HEK293 (cell line): Measurements from ENCODE around the gene EPN2.

Source experiments
- CTCF ChIA-PET: fragments of 350-600 bp; formaldehyde crosslinking; extraction: SDS; loops from one replicate; lab custom pipeline; 2021; ENCODE audit warnings: antibody characterized with exemption; lab: Yijun Ruan, JAX
- POLR2A ChIA-PET: fragments of 300-600 bp; formaldehyde crosslinking; extraction: SDS; loops from one replicate; lab custom pipeline; 2020; ENCODE audit warnings: antibody characterized with exemption, inconsistent platforms; lab: Yijun Ruan, JAX
- H3K27ac ChIP-seq: fragments of 200-500 bp; sonication (Bioruptor generic); 2 replicates; pipeline ENCODE4 v1.5.1; 2014; ENCODE audit warnings: low read depth, low read length, control low read depth, inconsistent platforms; ENCODE audit errors: extremely low read depth
- H3K36me3 ChIP-seq, 2 experiments: fragments of 200-500 bp in 1 of 2; sonication (Bioruptor generic) in 1 of 2; 1 replicate in 1 of 2; 2 replicates in 1 of 2; pipeline ENCODE4 v1.5.1; 2014 to 2017; ENCODE audit warnings: inconsistent platforms in 2 of 2, low read length in 2 of 2; ENCODE audit not compliant: control insufficient read depth in 2 of 2, insufficient read depth in 1 of 2
- H3K4me1 ChIP-seq: fragments of 200-500 bp; sonication (Bioruptor generic); 2 replicates; pipeline ENCODE4 v1.5.1; 2014; ENCODE audit warnings: mild to moderate bottlenecking, low read length, inconsistent platforms; ENCODE audit not compliant: control insufficient read depth, insufficient read depth
- H3K4me3 ChIP-seq: 2 replicates; pipeline ENCODE4 v1.5.1; 2011; ENCODE audit warnings: low read depth, mild to moderate bottlenecking, control low read depth, low read length, moderate library complexity
- H3K9me3 ChIP-seq: fragments of 200-500 bp; sonication (Bioruptor generic); 2 replicates; pipeline ENCODE4 v1.5.1; 2014; ENCODE audit warnings: low read depth, low read length, inconsistent platforms; ENCODE audit not compliant: control insufficient read depth, insufficient read depth
- AEBP2 ChIP-seq: fragments of 450-650 bp; formaldehyde crosslinking; IDR thresholded peaks from 2 replicates; pipeline ENCODE4 v1.5.1; 2016; ENCODE audit warnings: missing biosample characterization, missing genetic modification characterization, borderline replicate concordance
- HOXC10 ChIP-seq: sonication (generic); formaldehyde crosslinking; IDR thresholded peaks from 2 replicates; pipeline ENCODE4 v1.8.1; 2023; ENCODE audit warnings: mild to moderate bottlenecking, missing genetic modification reagents
- KLF7 ChIP-seq: fragments of 450-650 bp; formaldehyde crosslinking; IDR thresholded peaks from 2 replicates; pipeline ENCODE4 v1.5.1; 2016; ENCODE audit warnings: missing biosample characterization, missing genetic modification characterization, borderline replicate concordance
- MEIS1 ChIP-seq: sonication (generic); formaldehyde crosslinking; IDR thresholded peaks from 2 replicates; pipeline ENCODE4 v1.8.1; 2022; ENCODE audit warnings: missing genetic modification reagents, mild to moderate bottlenecking, borderline replicate concordance
- SCRT2 ChIP-seq: fragments of 450-650 bp; formaldehyde crosslinking; IDR thresholded peaks from 2 replicates; pipeline ENCODE4 v1.5.1; 2016; ENCODE audit warnings: missing biosample characterization, missing genetic modification characterization
- SP3 ChIP-seq: fragments of 450-650 bp; formaldehyde crosslinking; IDR thresholded peaks from 2 replicates; pipeline ENCODE4 v1.5.1; 2016; ENCODE audit warnings: missing biosample characterization, missing genetic modification characterization
- ZBTB17 ChIP-seq: fragments of 450-650 bp; formaldehyde crosslinking; IDR thresholded peaks from 2 replicates; pipeline ENCODE4 v1.5.1; 2016; ENCODE audit warnings: missing biosample characterization, missing genetic modification characterization
- ZBTB44 ChIP-seq: fragments of 450-650 bp; IDR thresholded peaks from 2 replicates; pipeline ENCODE4 v1.5.1; 2018; ENCODE audit warnings: missing biosample characterization, mild to moderate bottlenecking, missing genetic modification characterization
- ZBTB6 ChIP-seq: fragments of 450-650 bp; formaldehyde crosslinking; IDR thresholded peaks from 2 replicates; pipeline ENCODE4 v1.5.1; 2017; ENCODE audit warnings: missing biosample characterization, missing genetic modification characterization
- ZNF155 ChIP-seq: fragments of 450-650 bp; formaldehyde crosslinking; IDR thresholded peaks from 2 replicates; pipeline ENCODE4 v1.5.1; 2016; ENCODE audit warnings: missing biosample characterization, missing genetic modification characterization
- ZNF184 ChIP-seq: fragments of 450-650 bp; IDR thresholded peaks from 2 replicates; pipeline ENCODE4 v1.5.1; 2018; ENCODE audit warnings: missing biosample characterization, mild to moderate bottlenecking, missing genetic modification characterization
- ZNF214 ChIP-seq: fragments of 450-650 bp; formaldehyde crosslinking; IDR thresholded peaks from 2 replicates; pipeline ENCODE4 v1.5.1; 2017; ENCODE audit warnings: missing biosample characterization, mild to moderate bottlenecking, missing genetic modification characterization, borderline replicate concordance
- ZNF362 ChIP-seq: fragments of 450-650 bp; formaldehyde crosslinking; IDR thresholded peaks from 2 replicates; pipeline ENCODE4 v1.5.1; 2016; ENCODE audit warnings: missing biosample characterization, missing genetic modification characterization
- ZNF391 ChIP-seq: fragments of 450-650 bp; formaldehyde crosslinking; IDR thresholded peaks from 2 replicates; pipeline ENCODE4 v1.5.1; 2016; ENCODE audit warnings: low read depth, missing biosample characterization, missing genetic modification characterization, borderline replicate concordance
- ZNF610 ChIP-seq: fragments of 450-650 bp; formaldehyde crosslinking; IDR thresholded peaks from 2 replicates; pipeline ENCODE4 v1.5.1; 2016; ENCODE audit warnings: missing biosample characterization, missing genetic modification characterization, borderline replicate concordance
- ZNF701 ChIP-seq: fragments of 450-650 bp; formaldehyde crosslinking; IDR thresholded peaks from 2 replicates; pipeline ENCODE4 v1.5.1; 2016; ENCODE audit warnings: missing biosample characterization, missing genetic modification characterization
- ZNF792 ChIP-seq: fragments of 450-650 bp; formaldehyde crosslinking; IDR thresholded peaks from 2 replicates; pipeline ENCODE4 v1.5.1; 2016; ENCODE audit warnings: missing biosample characterization, missing genetic modification characterization
- ZSCAN16 ChIP-seq: fragments of 450-650 bp; formaldehyde crosslinking; IDR thresholded peaks from 2 replicates; pipeline ENCODE4 v1.5.1; 2016; ENCODE audit warnings: missing biosample characterization, missing genetic modification characterization

Gene EPN2

GRCh38 chr17:19305761-19306159 lies 68.6 kb downstream of the EPN2 start (continued):
- no peak for TF ChIP-seq ZBTB44 (tag by site-specific recombination)

GRCh38 chr17:19306160-19307111 lies 69.3 kb downstream of the EPN2 start:
- Histone ChIP-seq H3K9me3 (no peaks in the 10 kb centered on the region), H3K27ac (no peak overlapping the region), H3K4me1 (no peaks in the 10 kb centered on the region), H3K36me3 (peaks cover 5 to 22% of the 10 kb centered on the region in 2 experiments; a peak in 2 of 3 replicates), H3K4me3 (no peak overlapping the region)
- CTCF ChIA-PET, result interaction anchor here (0.7 to 2.1 kb wide), 6 partner anchors 10 to 142 kb away, joined by 3 to 7 read pairs (median 3); no protein-coding TSS in a partner anchor
- POLR2A ChIA-PET, result interaction anchor here (0.6 to 1.1 kb wide), 2 partner anchors 37 to 704 kb away, joined by 3 to 5 read pairs; no protein-coding TSS in a partner anchor
- TF ChIP-seq ZNF701 (tag by site-specific recombination) (no peak), ZNF184 (tag by site-specific recombination) (no peak), ZBTB6 (tag by site-specific recombination) (no peak), ZNF610 (no peak), HOXC10 (no peak), ZNF391 (tag by site-specific recombination) (no peak), AEBP2 (tag by site-specific recombination) (no peak), SCRT2 (tag by site-specific recombination) (peak; percentile 51; the same call in 1 of the 2 replicates), KLF7 (tag by site-specific recombination) (no peak), ZNF792 (tag by site-specific recombination) (no peak), ZNF362 (tag by site-specific recombination) (no peak), ZNF214 (tag by site-specific recombination) (no peak), SP3 (tag by site-specific recombination) (no peak), MEIS1 (CRISPR knock-in tag) (no peak), ZSCAN16 (tag by site-specific recombination) (peak; percentile 75; the same call in 1 of the 2 replicates)

GRCh38 chr17:19307521-19307920 lies 70.4 kb downstream of the EPN2 start:
- Histone ChIP-seq H3K27ac (no peak overlapping the region), H3K4me3 (no peak overlapping the region), H3K36me3 (peaks cover 5 to 32% of the 10 kb centered on the region in 2 experiments; a peak in 2 of 3 replicates), H3K4me1 (no peaks in the 10 kb centered on the region), H3K9me3 (no peaks in the 10 kb centered on the region)
- TF ChIP-seq ZBTB17 (tag by site-specific recombination) (no peak), ZNF155 (tag by site-specific recombination) (no peak)
- ChIA-PET POLR2A (no interaction called here), CTCF (interaction anchor here (2.1 kb wide), 1 partner anchor 9 kb away, joined by 7 read pairs; no protein-coding TSS in a partner anchor)
